ENCODE measurements around the gene EP400. TPM values are rescaled to one million over a fixed set of nuclear protein-coding genes. Genes with fewer than 3 reads are reported as not detected.

EP400 gene
- total RNA-seq, 4 donors from 2014 or later: 12.6 to 28.0 (median 22.8) TPM

- Histone ChIP-seq H3K4me1 (no peaks in the 10 kb centered on the region), H3K4me3 (no peak overlapping the region), H3K27ac (no peak overlapping the region), H3K9me3 (no peaks in the 10 kb centered on the region), H3K27me3 (no peaks in the 10 kb centered on the region), H3K36me3 (peaks cover 0 to 96% of the 10 kb centered on the region in 2 donors)
- ATAC-seq: no peak
- TF ChIP-seq POLR2AphosphoS5 (IDR thresholded peaks at IDR 0.05) (no peak), CTCF (IDR thresholded peaks at IDR 0.05) (no peak), POLR2A (IDR thresholded peaks at IDR 0.05) (no peak), EP300 (IDR thresholded peaks at IDR 0.05) (no peak)
- WGBS, 2 donors (ENCODE audit: low coverage in 1 of 2): 77 to 79% methylated on average over 11 to 17 of the region's 20 CpGs
Observed at GRCh38 chr12:132012919-132013568, 63.3 kb downstream of the EP400 start.

GRCh38 chr12:132014092-132014914, 64.6 kb downstream of the EP400 start:
- H3K36me3 ChIP-seq: peaks cover 0 to 96% of the 10 kb centered on the region in 2 donors
- H3K27ac ChIP-seq: no peak overlapping the region
- H3K9me3 ChIP-seq: no peaks in the 10 kb centered on the region
- no peak overlapping the region for H3K4me3 ChIP-seq
- no CpG with 5 or more reads among the region's 22 CpGs for WGBS, 2 donors (ENCODE audit: low coverage in 1 of 2)
- H3K27me3 ChIP-seq: no peaks in the 10 kb centered on the region
- H3K4me1 ChIP-seq: no peaks in the 10 kb centered on the region
- ATAC-seq: no peak
- no peak for TF ChIP-seq EP300 (IDR thresholded peaks at IDR 0.05)
- TF ChIP-seq POLR2AphosphoS5 (IDR thresholded peaks at IDR 0.05): no peak
- TF ChIP-seq CTCF (IDR thresholded peaks at IDR 0.05): no peak
- TF ChIP-seq POLR2A (IDR thresholded peaks at IDR 0.05): no peak

- TF ChIP-seq POLR2AphosphoS5 (IDR thresholded peaks at IDR 0.05) (no peak), CTCF (IDR thresholded peaks at IDR 0.05) (no peak), EP300 (IDR thresholded peaks at IDR 0.05) (no peak), POLR2A (IDR thresholded peaks at IDR 0.05) (no peak)
- Histone ChIP-seq H3K27me3 (no peaks in the 10 kb centered on the region), H3K27ac (no peak overlapping the region), H3K4me1 (no peaks in the 10 kb centered on the region), H3K36me3 (peaks cover 0 to 100% of the 10 kb centered on the region in 2 donors), H3K9me3 (no peaks in the 10 kb centered on the region), H3K4me3 (no peak overlapping the region)
- ATAC-seq: no peak
- WGBS, 2 donors (ENCODE audit: low coverage in 1 of 2): 72 to 80% methylated on average over 2 to 4 of the region's 7 CpGs
Observed at GRCh38 chr12:132014915-132015280, 65.2 kb downstream of the EP400 start.

GRCh38 chr12:132015686-132016430, 66.1 kb downstream of the EP400 start:
- Histone ChIP-seq H3K36me3 (peaks cover 0 to 100% of the 10 kb centered on the region in 2 donors), H3K4me3 (no peak overlapping the region), H3K9me3 (no peaks in the 10 kb centered on the region), H3K27me3 (no peaks in the 10 kb centered on the region), H3K27ac (no peak overlapping the region), H3K4me1 (no peaks in the 10 kb centered on the region)
- WGBS, 2 donors (ENCODE audit: low coverage in 1 of 2): 91 to 97% methylated on average over 6 to 7 of the region's 21 CpGs
- TF ChIP-seq CTCF (IDR thresholded peaks at IDR 0.05): no peak
- no peak for ATAC-seq

All from gastroesophageal sphincter (tissue), 4 donors.